Stimulated activated CD8-positive, alpha-beta memory T cell treated with anti-CD3 and anti-CD28 coated beads, Interleukin-4, amount 100 ng/mL, for 4 hours (primary cell): ENCODE results near the gene MED17.

Experiments
- DNase-seq, 2 donors: peaks; one replicate each; pipeline ENCODE4 v3.0.0-alpha.2; 2020; ENCODE audit warnings: low read depth in 2 of 2, low spot score in 1 of 2

Gene MED17

GRCh38 chr11:93814966-93815633 lies 31.0 kb downstream of the MED17 start:
- DNase-seq = no peak

GRCh38 chr11:93817426-93818348 lies 33.6 kb downstream of the MED17 start:
- no peak for DNase-seq

GRCh38 chr11:93819966-93820695 lies 36.0 kb downstream of the MED17 start:
- DNase-seq = no peak

GRCh38 chr11:93820847-93821246 lies 36.8 kb downstream of the MED17 start:
- DNase-seq = no peak

GRCh38 chr11:93821617-93822016 lies 37.5 kb downstream of the MED17 start:
- DNase-seq = no peak

- no peak for DNase-seq
Observed at GRCh38 chr11:93822359-93822758, 38.3 kb downstream of the MED17 start.

- DNase-seq = no peak
Observed at GRCh38 chr11:93823210-93823609, 39.1 kb downstream of the MED17 start.

- DNase-seq = no peak
Observed at GRCh38 chr11:93827363-93827762, 43.3 kb downstream of the MED17 start.

- DNase-seq = no peak
Observed at GRCh38 chr11:93829598-93829997, 45.5 kb downstream of the MED17 start.

GRCh38 chr11:93831343-93832127 lies 47.5 kb downstream of the MED17 start:
- DNase-seq = no peak

GRCh38 chr11:93832780-93833179 lies 48.7 kb downstream of the MED17 start:
- DNase-seq = no peak

GRCh38 chr11:93838967-93839366 lies 54.9 kb downstream of the MED17 start:
- DNase-seq = no peak

- no peak for DNase-seq
Observed at GRCh38 chr11:93840180-93840579, 56.1 kb downstream of the MED17 start.

- no peak for DNase-seq
Observed at GRCh38 chr11:93840981-93841380, 56.9 kb downstream of the MED17 start.

GRCh38 chr11:93841446-93841845 lies 57.4 kb downstream of the MED17 start:
- DNase-seq = no peak

GRCh38 chr11:93842034-93842433 lies 58.0 kb downstream of the MED17 start:
- no peak for DNase-seq

- no peak for DNase-seq
Observed at GRCh38 chr11:93842461-93842860, 58.4 kb downstream of the MED17 start.

GRCh38 chr11:93843906-93844305 lies 59.8 kb downstream of the MED17 start:
- DNase-seq = no peak

GRCh38 chr11:93844568-93844967 lies 60.5 kb downstream of the MED17 start:
- DNase-seq = no peak

- no peak for DNase-seq
Observed at GRCh38 chr11:93845181-93846092, 61.4 kb downstream of the MED17 start.
